Activated CD4-positive, alpha-beta T cell treated with anti-CD3 and anti-CD28 coated beads, Interleukin-2, amount 50 U/mL, for 1 hour (primary cell): ENCODE data around the gene LCLAT1.

Source experiments
- DNase-seq: peaks from one replicate; pipeline ENCODE4 v3.0.0-alpha.2; 2020

The LCLAT1 gene

DNA sequence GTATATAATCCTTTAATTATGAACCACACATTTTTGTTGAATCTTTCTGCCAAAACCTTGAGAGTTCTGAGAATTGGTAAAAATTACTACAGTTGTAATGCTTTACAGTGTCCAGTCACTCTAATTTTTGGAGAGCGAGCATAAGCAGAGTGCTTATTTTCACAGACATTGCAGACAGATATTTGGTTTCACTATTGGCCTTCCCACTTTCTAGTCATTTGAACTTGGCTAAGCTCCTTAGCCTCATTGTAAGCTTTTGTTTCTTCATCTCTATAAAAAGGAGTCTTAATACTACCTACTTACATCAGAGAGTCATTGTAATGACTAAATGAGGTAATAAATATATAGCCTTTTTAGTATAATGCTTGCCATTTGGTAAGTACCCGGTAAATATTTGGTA is 80.4 kb downstream of the LCLAT1 start:
- DNase-seq, result no peak

GRCh38 chr2:30527859-30528258 is 80.8 kb downstream of the LCLAT1 start:
- no peak for DNase-seq

- no peak for DNase-seq
Measured at GRCh38 chr2:30530346-30530745, 83.3 kb downstream of the LCLAT1 start.

DNA sequence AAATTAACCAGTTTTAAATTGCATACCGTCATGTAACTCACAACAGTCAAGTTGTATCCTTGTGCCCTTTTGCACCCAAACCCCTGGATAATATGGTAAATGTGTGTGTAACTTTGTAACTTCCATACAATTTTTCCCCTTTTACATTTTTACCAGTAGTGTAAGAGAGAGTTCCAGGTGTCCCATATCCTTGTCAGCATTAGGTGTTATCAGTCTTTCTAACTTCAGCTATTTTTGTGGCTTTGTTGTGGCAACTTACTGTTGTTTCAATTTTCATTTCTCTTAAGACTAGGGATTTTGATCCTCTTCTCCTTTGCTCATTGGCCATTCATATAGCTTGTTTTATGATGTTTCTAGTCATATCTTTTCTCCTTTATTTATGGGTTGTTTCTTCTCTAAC is 94.6 kb downstream of the LCLAT1 start:
- no peak for DNase-seq

DNA sequence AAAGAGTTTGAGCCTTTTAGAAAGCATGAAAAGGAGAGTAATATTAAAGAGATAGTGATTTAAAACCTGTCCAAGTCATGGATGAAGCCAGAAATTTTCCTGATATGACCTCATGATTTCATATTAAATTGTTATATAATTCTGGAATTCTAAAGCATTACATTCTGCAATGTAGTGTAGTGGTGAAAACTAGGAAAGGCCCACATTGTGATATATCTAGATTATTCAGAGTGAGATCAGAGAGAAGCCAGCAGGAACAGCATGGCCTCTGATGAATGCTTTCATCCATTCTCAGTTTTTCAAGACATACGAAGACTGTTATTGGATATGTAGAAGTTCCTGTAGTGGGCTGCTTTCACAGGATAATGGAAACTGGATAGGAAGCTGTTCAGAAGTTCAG is 98.8 kb downstream of the LCLAT1 start:
- DNase-seq, result no peak

DNA sequence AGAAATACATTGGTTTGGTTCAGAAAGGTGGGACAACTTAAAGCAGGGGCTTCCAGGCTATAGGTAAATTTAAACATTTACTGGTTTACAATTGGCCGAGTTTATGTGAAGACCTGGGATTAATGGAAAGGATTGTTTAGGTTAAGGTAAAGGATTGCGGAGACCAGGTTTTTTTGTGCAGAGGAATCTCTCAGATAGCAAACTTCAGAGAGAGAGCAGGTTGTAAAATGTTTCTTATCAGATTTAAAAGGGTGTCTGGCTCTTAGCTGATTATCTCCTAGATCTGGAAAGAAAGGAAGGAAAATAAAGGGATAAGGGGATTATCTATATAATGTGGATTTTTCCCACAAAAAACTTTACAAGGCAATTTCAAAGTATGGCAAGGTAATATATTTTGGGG is 101.3 kb downstream of the LCLAT1 start:
- no peak for DNase-seq

- no peak for DNase-seq
Measured at GRCh38 chr2:30549096-30549495, 102.0 kb downstream of the LCLAT1 start.

DNA sequence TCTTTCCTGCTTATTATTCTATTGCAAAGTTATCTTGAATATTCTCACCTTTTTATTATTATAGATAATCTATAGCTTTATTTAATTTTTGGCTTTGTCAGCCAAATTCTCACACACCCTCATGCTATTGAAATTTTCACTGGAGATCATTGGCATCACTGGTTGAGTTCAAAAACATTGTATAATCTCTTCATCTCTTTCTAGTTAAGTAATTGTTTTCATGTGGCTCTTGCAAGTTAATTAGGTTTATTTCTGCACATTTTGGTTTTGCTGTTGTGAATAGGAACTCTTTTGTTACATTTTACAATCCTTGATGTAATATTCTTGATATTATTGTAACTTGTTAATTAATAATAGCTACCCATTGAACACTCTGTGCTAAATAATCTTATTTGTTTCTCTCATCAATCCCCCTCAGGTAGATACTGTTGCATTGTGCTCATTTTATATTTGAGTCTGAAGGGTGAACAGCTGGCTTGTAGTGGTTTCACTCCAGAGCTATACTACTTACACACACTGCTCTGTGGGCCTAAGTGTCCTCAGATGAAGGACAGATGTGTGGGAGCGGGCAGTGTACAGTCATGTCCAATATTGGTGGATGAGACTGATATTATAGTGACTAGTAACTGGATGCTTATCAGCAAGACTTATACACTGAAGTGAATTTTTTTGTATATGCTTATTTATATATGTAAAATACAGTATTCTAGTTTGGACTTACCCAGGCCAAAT is 112.7 kb downstream of the LCLAT1 start:
- DNase-seq, result no peak

- no peak for DNase-seq
Measured at GRCh38 chr2:30561349-30561748, 114.3 kb downstream of the LCLAT1 start.

- DNase-seq, result no peak
Measured at GRCh38 chr2:30565851-30566358, 118.9 kb downstream of the LCLAT1 start.

GRCh38 chr2:30566631-30567030 is 119.6 kb downstream of the LCLAT1 start:
- no peak for DNase-seq

DNA sequence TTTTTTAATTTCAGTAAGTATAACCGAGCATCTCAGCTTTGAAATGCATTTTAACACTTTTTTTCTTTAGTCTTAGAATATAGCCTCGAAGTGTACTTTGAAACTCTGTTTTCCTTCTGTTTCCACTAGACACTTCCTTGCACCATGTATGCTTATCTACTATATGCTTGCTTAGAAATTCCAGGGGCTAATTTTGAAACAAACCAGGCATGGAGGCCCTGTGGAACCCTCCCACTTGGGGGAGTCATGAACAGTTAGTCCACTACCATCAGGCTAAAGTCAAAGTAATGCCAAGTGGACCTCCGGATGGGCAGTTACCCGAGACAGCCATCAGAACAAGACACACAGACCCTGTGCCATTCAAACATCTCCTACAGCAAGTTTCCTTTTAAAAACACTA is 120.3 kb downstream of the LCLAT1 start:
- no peak for DNase-seq

DNA sequence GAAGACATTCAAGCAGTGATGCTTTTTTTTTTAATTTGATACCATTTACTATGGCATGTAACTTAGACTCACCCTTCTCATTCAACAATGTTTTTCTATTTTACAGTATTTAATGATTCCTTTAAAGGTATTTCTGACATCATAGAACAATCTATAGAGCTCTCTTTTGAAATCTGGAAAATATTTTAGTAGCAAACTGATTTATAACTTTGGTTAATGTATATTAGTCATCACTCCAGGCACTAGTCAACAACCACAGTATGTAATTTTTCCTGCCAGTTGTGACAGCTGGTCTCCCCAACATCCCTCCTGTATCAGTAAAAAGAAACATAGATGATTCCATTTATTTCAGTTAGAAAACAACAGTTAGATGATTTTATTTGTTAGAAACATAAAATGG is 122.9 kb downstream of the LCLAT1 start:
- no peak for DNase-seq

DNA sequence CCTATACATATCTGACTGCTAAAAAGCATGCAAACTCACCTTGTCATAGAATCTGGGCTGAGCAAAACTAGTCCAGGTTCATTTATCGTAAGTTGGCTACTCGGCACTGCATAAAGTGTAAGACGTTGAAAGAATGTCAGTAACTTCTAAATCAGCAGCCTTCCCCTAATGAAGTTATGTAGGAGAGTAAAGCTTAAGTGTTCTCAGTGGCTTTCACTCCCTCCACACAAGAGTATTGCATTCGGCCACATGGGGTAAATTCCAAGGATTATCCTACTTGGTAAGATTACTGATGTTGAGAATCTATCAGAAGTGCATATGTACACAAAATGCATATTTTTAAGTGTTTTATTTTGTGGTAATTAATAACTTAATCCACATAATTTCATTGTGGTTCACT is 130.1 kb downstream of the LCLAT1 start:
- no peak for DNase-seq

DNA sequence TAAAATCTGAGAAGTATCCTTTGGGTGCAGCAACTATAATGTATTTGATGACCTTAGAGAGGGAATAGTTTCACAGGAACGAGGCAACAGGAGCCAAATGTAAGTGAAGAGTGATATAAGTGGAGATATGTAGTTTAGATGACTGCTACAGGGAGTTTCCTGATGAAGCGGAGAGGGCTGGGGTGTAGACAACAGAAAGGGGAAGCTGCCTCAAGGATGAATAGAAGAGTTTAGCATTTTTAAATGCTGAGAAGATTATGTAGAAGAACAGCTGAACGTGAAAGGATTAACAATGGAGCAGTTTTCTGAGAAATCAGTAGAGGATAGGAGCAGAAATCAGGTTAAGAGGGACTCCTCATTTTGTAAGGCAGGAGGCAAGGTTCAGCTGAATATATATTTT is 133.3 kb downstream of the LCLAT1 start:
- no peak for DNase-seq

- no peak for DNase-seq
Measured at GRCh38 chr2:30582521-30582920, 135.5 kb downstream of the LCLAT1 start.

GRCh38 chr2:30583204-30583749 is 136.2 kb downstream of the LCLAT1 start:
- no peak for DNase-seq

- no peak for DNase-seq
Measured at GRCh38 chr2:30584116-30584515, 137.1 kb downstream of the LCLAT1 start.

DNA sequence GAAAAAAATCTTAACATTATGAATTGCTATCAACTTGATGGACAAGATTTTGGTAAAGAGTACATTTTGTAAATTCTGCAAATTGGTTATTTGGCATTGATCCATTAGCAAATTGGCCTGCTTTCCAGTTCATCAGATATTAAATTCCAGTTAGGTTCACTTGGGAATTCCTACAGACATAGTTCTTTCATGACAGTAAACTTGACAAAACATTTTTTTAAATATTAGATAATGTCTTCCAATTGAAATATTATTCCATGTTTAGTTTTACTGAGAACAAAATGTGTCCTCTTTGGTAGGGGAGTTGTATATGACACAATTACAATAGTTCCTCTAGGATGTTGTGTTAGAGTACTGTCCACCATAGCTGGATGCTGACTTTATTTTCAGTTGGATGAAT is 141.9 kb downstream of the LCLAT1 start:
- DNase-seq, result no peak

- no peak for DNase-seq
Measured at GRCh38 chr2:30590407-30590806, 143.4 kb downstream of the LCLAT1 start.

DNA sequence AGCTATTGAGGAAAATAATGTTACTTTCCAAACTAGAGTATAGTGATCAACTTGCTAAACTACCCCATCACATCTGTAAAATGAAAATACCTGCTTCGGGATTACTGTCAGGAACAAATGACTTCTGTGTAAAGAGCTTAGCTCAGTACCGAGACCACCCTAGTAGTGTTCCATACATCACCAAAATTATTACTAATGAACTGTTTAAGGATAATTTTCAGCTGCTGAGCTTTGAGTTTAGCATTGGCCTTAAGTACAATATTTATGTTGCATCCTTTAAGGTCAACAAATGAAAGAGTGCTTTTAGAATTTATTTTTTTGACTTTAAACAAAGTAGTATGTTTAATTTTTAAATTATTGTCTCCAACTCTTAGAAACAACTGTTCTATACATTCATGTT is 144.1 kb downstream of the LCLAT1 start:
- no peak for DNase-seq

DNA sequence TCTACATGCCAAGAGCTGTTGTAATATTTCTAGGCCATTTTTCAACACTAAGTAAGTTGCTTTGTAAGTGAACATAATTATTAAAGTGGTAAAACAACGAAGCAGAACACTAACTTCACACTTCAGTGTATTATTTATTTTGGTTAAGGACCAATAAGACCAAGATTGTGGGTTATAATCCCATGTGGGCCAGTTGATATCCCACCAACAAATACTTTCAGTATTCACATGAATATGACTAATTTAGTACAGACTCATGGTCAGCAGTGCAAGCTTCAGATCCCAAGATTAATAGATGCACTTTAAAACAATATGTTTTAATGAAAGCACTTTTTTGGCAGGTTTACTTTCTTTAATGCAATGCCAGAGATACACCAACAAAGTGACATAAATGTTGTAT is 154.3 kb downstream of the LCLAT1 start:
- DNase-seq, result no peak

GRCh38 chr2:30605197-30605596 is 158.2 kb downstream of the LCLAT1 start:
- DNase-seq, result no peak

DNA sequence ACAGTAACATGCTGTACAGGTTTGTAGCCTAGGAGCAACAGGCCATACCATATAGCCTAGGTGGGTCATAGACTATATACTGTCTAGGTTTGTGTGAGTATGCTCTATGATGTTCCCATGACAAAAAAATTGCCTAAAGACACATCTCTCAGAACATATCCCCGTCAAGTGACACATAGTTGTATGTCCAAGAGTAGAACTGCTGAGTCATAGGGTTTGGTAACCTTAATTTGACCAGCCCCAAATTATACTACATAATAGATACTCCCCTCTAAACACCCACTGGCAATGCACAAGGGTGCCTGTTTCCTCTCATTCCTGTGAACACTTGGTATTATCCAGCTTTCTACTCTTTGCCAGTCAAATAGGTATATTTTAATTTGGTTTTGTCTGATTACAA is 161.6 kb downstream of the LCLAT1 start:
- DNase-seq, result no peak

GRCh38 chr2:30611583-30611982 is 164.5 kb downstream of the LCLAT1 start:
- no peak for DNase-seq
